NCI-H1092 treated with DMSO at 0.1 percent for 48 hours (cell line): ENCODE measurements around the gene TEPSIN.

ENCODE experiments used
- DNase-seq: peaks from one replicate; lab custom pipeline; 2025; lab: John Stamatoyannopoulos, UW

TEPSIN gene

GRCh38 chr17:81221371-81221841 is 17.4 kb downstream of the TEPSIN start:
- no peak for DNase-seq

GRCh38 chr17:81219476-81220180 is 19.2 kb downstream of the TEPSIN start:
- no peak for DNase-seq

- DNase-seq: no peak
These were observed 19.9 kb downstream of the TEPSIN start for GRCh38 chr17:81218991-81219390.

- no peak for DNase-seq
These were observed 20.4 kb downstream of the TEPSIN start for GRCh38 chr17:81218459-81218858.

- DNase-seq: no peak
These were observed 21.4 kb downstream of the TEPSIN start for GRCh38 chr17:81217491-81217890.

- DNase-seq: no peak
These were observed 24.9 kb downstream of the TEPSIN start for GRCh38 chr17:81213978-81214377.

- DNase-seq: no peak
These were observed 26.5 kb downstream of the TEPSIN start for GRCh38 chr17:81212365-81212764.

GRCh38 chr17:81210868-81211267 is 28.0 kb downstream of the TEPSIN start:
- no peak for DNase-seq

GRCh38 chr17:81210466-81210865 is 28.4 kb downstream of the TEPSIN start:
- no peak for DNase-seq

- no peak for DNase-seq
These were observed 29.7 kb downstream of the TEPSIN start for GRCh38 chr17:81209141-81209540.

- no peak for DNase-seq
These were observed 30.2 kb downstream of the TEPSIN start for GRCh38 chr17:81208651-81209050.

- DNase-seq: peak; percentile 7
These were observed 31.0 kb downstream of the TEPSIN start for GRCh38 chr17:81207610-81208581.

GRCh38 chr17:81206657-81207056 is 32.2 kb downstream of the TEPSIN start:
- no peak for DNase-seq

- DNase-seq: no peak
These were observed 32.7 kb downstream of the TEPSIN start for GRCh38 chr17:81206166-81206565.

GRCh38 chr17:81204578-81204977 is 34.3 kb downstream of the TEPSIN start:
- no peak for DNase-seq

- DNase-seq: no peak
These were observed 35.7 kb downstream of the TEPSIN start for GRCh38 chr17:81203136-81203535.

- no peak for DNase-seq
These were observed 36.5 kb downstream of the TEPSIN start for GRCh38 chr17:81202318-81202717.

GRCh38 chr17:81200695-81201580 is 37.9 kb downstream of the TEPSIN start:
- peak; percentile 17 for DNase-seq

GRCh38 chr17:81200201-81200600 is 38.7 kb downstream of the TEPSIN start:
- no peak for DNase-seq

GRCh38 chr17:81199482-81199830 is 39.4 kb downstream of the TEPSIN start:
- no peak for DNase-seq

GRCh38 chr17:81198826-81199481 is 39.9 kb downstream of the TEPSIN start:
- DNase-seq: no peak
